NCI-H2227 treated with DMSO at 0.1 percent for 48 hours (cell line): ENCODE measurements around the gene DMD.

Experiments
- DNase-seq: peaks from one replicate; lab custom pipeline; 2025; lab: John Stamatoyannopoulos, UW

Gene DMD

DNA sequence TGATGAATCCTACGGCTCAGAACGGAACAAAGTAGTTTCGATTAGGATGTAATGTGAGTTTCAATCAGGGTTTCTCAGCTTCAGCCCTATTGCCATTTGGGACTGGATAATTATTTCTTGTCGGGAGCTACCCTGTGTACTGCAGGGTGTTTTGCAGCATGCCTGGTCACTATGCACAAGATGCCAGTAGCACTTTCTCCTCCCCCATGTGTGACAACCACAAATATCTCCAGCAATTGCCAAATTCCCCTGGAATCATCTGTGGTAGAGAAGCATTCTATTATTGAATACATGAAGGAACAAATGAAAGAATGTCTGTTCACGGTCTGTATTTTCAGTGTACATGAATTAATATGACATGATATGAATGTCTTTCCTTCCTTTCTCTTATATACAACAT is 1356.6 kb downstream of the DMD start:
- no peak for DNase-seq

GRCh38 chrX:31851761-31852160 is 1359.6 kb downstream of the DMD start:
- no peak for DNase-seq

- DNase-seq = no peak
Observed at GRCh38 chrX:31847773-31848172, 1363.6 kb downstream of the DMD start.

GRCh38 chrX:31845003-31845402 is 1366.3 kb downstream of the DMD start:
- no peak for DNase-seq

DNA sequence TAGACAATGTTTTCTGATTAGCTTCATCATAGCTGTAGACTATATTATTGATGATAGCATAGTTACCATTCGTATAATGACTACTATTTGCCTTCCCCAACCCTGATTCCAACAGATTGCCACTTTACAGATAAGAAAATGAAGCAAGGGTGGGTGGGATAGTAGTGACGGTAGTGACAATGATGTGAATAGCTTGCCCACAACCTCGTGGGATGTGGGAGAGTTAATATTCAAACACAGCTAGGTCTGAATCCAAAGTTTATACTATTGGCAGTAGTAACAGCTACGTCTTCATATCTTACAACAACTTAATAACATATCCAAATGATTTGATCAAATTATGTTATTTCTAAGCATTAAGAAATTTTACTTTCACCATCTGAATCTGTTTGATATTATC is 1372.7 kb downstream of the DMD start:
- DNase-seq = no peak

DNA sequence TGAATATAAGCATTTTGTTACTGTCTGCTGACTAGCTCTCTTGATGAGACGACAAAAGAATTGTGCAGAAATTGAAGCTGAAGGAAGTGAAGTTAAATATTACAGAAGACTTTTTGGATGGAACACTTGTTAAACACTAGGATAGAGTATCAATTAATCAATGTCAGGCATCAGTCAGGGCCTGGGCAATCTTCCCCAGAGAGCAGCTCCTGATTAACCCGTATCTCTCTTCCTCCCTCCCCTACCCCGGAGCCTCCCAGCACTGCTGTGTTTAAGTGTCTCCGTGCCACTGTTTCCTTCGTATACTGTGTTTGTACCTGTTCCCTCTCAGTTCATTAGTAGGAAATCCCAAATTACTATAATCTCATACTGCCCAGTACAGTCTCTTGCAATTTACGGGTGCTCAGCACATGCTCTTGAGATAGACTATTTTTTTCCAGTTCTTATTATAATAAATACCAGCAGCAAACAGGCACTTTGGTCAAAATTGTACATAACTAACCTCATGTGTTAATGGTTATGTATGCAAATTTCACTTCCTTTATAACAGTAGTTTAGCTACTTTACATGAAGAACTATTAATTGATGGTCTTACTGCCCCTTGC is 1373.8 kb downstream of the DMD start:
- no peak for DNase-seq

DNA sequence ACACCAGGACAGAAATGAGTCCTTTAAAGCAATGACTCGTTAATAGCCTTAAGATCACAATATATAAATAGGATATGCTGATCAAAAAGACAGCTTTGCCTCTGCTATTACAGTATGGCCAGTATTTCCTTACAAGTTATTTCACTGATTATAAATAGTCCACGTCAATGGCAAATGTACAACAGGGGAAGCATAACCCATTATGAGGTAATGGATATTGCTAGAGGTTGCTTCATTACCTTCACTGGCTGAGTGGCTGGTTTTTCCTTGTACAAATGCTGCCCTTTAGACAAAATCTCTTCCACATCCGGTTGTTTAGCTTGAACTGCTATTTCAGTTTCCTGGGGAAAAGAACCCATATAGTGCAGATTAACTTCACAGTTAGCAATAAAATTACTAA is 1374.9 kb downstream of the DMD start:
- no peak for DNase-seq

- DNase-seq = no peak
Observed at GRCh38 chrX:31832263-31832662, 1379.1 kb downstream of the DMD start.

DNA sequence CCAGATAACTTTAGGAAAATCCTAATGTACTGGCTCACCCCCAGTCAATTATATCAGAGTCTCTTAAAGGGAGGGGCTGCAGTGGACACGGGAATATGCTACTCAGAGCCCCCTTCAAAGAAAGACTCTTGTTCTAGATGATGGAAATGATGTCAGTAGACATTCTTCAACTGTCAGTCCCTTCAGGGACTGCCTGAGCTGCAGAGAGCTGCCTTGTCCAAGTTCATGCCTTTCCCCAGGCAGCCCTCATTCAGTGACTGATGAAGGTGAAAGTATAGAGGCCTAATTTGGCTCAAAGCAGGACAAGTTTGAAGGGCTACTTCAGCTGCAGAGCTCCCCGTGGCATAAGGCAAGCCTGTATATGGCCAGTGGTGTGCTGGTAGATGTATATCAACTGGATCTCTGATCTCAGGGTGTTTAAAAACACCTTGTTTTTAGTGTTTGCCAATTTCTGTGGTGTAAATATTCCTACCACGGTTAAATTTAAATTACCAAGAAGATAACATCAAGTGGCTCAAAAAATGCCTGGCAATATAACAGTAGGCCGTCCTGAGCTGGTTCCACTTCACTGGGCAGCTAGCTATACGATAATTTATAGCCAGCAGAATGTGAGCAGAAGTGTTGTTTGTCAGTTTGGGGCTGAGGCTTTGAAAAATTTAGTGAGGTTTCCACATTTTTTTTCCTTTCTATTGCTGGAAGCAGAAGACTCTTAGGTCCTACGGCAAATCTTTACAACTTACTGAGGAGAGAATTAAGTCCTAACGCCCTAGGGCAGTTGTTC is 1390.7 kb downstream of the DMD start:
- no peak for DNase-seq

- DNase-seq = no peak
Observed at GRCh38 chrX:31819455-31819854, 1391.9 kb downstream of the DMD start.

GRCh38 chrX:31811106-31811505 is 1400.2 kb downstream of the DMD start:
- DNase-seq = no peak

DNA sequence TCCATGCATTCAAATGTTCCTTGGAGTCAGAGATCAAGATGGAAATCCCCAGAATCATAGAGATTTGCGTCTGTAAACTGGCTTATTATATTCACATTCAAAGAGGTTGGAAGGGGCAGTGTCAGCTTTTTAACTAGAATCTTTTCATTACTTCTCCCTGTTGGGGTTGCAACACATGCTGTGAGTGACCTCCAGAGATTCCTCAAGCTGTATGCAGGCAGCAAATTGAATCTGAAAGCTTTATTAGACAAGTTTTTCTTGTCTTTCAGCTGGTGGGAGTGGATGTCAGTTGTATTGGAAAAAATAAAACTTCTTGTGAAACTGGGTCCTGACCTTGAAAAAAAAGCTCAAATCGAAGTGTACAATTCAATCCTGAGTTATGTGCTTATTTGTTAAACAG is 1403.0 kb downstream of the DMD start:
- DNase-seq = peak; percentile 21

- no peak for DNase-seq
Observed at GRCh38 chrX:31807165-31807564, 1404.2 kb downstream of the DMD start.

DNA sequence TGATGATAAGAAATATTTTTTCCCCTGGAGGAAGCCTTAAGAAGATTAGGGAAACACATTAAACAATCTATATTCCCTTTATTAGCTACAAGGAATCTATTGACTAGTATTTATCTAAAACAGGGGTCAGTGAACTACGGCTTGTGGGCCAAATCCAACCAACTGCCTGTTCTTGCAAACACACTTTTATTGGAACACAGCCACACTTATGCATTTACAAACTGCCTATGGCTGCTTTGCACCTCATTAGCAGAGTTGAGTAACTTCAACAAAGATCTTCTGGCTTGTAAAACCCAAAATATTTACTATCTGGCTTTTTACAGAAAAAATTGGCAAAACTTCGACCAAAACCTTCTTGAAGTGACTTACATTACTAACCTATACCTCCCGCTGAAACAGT is 1405.6 kb downstream of the DMD start:
- DNase-seq = no peak

- DNase-seq = no peak
Observed at GRCh38 chrX:31800219-31800618, 1411.1 kb downstream of the DMD start.

GRCh38 chrX:31796624-31797023 is 1414.7 kb downstream of the DMD start:
- DNase-seq = no peak

- no peak for DNase-seq
Observed at GRCh38 chrX:31747411-31747810, 1463.9 kb downstream of the DMD start.

- no peak for DNase-seq
Observed at GRCh38 chrX:31743004-31743403, 1468.3 kb downstream of the DMD start.

DNA sequence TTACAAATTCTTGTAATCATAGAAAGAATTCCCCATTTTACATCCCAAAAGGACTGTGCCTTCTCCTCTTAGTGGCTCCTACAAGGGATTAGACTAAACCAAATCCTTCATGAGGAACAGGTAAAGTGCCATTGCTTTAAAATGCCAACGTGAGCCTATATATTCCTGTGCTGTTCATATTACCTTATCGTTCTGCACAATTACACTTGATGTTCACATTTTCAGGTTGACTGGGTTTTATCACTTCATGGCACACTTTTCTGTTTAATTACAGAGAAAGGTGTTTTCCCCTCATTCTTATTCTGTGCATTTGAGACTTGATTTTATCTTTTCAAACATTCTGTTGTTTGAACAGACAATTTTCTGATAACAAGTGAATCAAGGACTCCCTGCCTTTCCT is 1493.9 kb downstream of the DMD start:
- no peak for DNase-seq

- no peak for DNase-seq
Observed at GRCh38 chrX:31715675-31716074, 1495.7 kb downstream of the DMD start.

- DNase-seq = no peak
Observed at GRCh38 chrX:31714797-31715196, 1496.6 kb downstream of the DMD start.

- no peak for DNase-seq
Observed at GRCh38 chrX:31713120-31713519, 1498.2 kb downstream of the DMD start.

GRCh38 chrX:31711166-31711565 is 1500.2 kb downstream of the DMD start:
- DNase-seq = no peak

DNA sequence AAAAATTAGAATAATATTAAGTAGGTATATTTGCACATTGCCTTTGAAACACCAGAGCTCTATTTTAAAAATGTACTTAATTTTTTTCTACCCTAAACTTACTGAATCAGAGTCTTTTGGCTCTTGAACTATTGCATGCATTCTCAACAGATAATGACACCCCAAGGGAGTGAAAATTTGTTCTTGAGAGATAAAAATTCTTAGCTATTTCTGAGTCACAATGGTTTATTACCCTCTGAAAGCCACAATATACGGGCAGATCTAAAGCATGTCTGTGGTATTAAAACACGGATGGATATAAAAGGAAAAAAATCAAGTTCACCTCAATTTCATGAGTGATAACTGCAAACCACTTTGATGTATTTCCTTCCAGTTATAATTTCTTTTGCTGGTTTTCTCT is 1503.2 kb downstream of the DMD start:
- DNase-seq = no peak
